GM12875 (cell line): Measurements from ENCODE around the gene NCAPG.

Experiments used
- H3K4me3 ChIP-seq: one replicate; pipeline ENCODE4 v1.5.1; 2011; ENCODE audit warnings: low read depth, low read length, control low read depth
- CTCF ChIP-seq: IDR thresholded peaks from 2 replicates; pipeline ENCODE4 v1.5.1; 2011; ENCODE audit warnings: low read depth, mild to moderate bottlenecking, control low read depth, inconsistent platforms, low read length, moderate library complexity, borderline replicate concordance; ENCODE audit not compliant: insufficient read depth

Gene NCAPG

GRCh38 chr4:17780501-17781299 lies 30.1 kb upstream of the NCAPG start:
- TF ChIP-seq CTCF: no peak
- no peak overlapping the region for H3K4me3 ChIP-seq

GRCh38 chr4:17781300-17782287 lies 29.2 kb upstream of the NCAPG start, which contains the start of gene FAM184B:
Gene FAM184B (minus strand): TSS chr4:17781621. CDS start chr4:17781299, 322 bp downstream.
- H3K4me3 ChIP-seq: no peak within 1 kb of the TSS
- TF ChIP-seq CTCF: no peak

- H3K4me3 ChIP-seq: no peak overlapping the region
- no peak for TF ChIP-seq CTCF
Observed at GRCh38 chr4:17785858-17786257, 24.9 kb upstream of the NCAPG start.

GRCh38 chr4:17786567-17786966 lies 24.2 kb upstream of the NCAPG start:
- no peak overlapping the region for H3K4me3 ChIP-seq
- TF ChIP-seq CTCF: no peak

GRCh38 chr4:17787315-17787714 lies 23.5 kb upstream of the NCAPG start:
- no peak for TF ChIP-seq CTCF
- H3K4me3 ChIP-seq: no peak overlapping the region

- no peak for TF ChIP-seq CTCF
- no peak overlapping the region for H3K4me3 ChIP-seq
Observed at GRCh38 chr4:17788956-17789355, 21.8 kb upstream of the NCAPG start.

- TF ChIP-seq CTCF: no peak
- H3K4me3 ChIP-seq: no peak overlapping the region
Observed at GRCh38 chr4:17794730-17795129, 16.0 kb upstream of the NCAPG start.
